H9 (cell line): ENCODE measurements around the gene MAD1L1. TPM values are rescaled to one million over a fixed set of nuclear protein-coding genes. Genes with fewer than 3 reads are reported as not detected.

Source experiments
- DNase-seq: peaks from one replicate; pipeline ENCODE4 v3.0.0-alpha.2; 2017
- H2AFZ ChIP-seq: one replicate; pipeline ENCODE4 v1.6.1; 2013; ENCODE audit warnings: mild to moderate bottlenecking, low read length, control low read depth, moderate library complexity
- H2AK5ac ChIP-seq: 2 replicates; pipeline ENCODE4 v1.6.1; 2013; ENCODE audit warnings: low read length, control low read depth, mixed read lengths; ENCODE audit not compliant: insufficient read length
- H2BK120ac ChIP-seq: one replicate; pipeline ENCODE4 v1.6.1; 2013; ENCODE audit warnings: low read depth, mild to moderate bottlenecking, low read length, control low read depth, inconsistent platforms; ENCODE audit not compliant: poor library complexity, severe bottlenecking
- H2BK12ac ChIP-seq: 2 replicates; pipeline ENCODE4 v1.6.1; 2013; ENCODE audit warnings: low read length, control low read depth, mixed read lengths, low read depth; ENCODE audit not compliant: insufficient read length
- H2BK15ac ChIP-seq: 2 replicates; pipeline ENCODE4 v1.6.1; 2013; ENCODE audit warnings: low read depth, low read length, control low read depth
- H2BK20ac ChIP-seq: one replicate; pipeline ENCODE4 v1.6.1; 2013; ENCODE audit warnings: low read depth, mild to moderate bottlenecking, low read length, control low read depth, inconsistent platforms; ENCODE audit not compliant: poor library complexity, severe bottlenecking
- H2BK5ac ChIP-seq: 2 replicates; pipeline ENCODE4 v1.6.1; 2013; ENCODE audit warnings: low read length, control low read depth, mixed read lengths; ENCODE audit not compliant: insufficient read length
- H3K14ac ChIP-seq: 2 replicates; pipeline ENCODE4 v1.6.1; 2013; ENCODE audit warnings: low read length, control low read depth; ENCODE audit not compliant: insufficient read depth
- H3K18ac ChIP-seq: 2 replicates; pipeline ENCODE4 v1.6.1; 2013; ENCODE audit warnings: low read depth, mild to moderate bottlenecking, mixed read lengths, low read length, control low read depth; ENCODE audit not compliant: insufficient read length
- H3K23ac ChIP-seq: 2 replicates; pipeline ENCODE4 v1.6.1; 2013; ENCODE audit warnings: low read length, control low read depth, mixed read lengths, low read depth; ENCODE audit not compliant: insufficient read length
- H3K23me2 ChIP-seq: 2 replicates; pipeline ENCODE4 v1.6.1; 2013; ENCODE audit warnings: low read depth, mild to moderate bottlenecking, mixed read lengths, low read length, control low read depth; ENCODE audit not compliant: insufficient read length, poor library complexity, severe bottlenecking
- H3K27ac ChIP-seq: 2 replicates; pipeline ENCODE4 v1.5.1; 2013; ENCODE audit warnings: low read length, control low read depth, mixed read lengths, low read depth; ENCODE audit not compliant: insufficient read length
- H3K27me3 ChIP-seq: 2 replicates; pipeline ENCODE4 v1.6.1; 2013; ENCODE audit warnings: low read length, control low read depth, inconsistent platforms; ENCODE audit not compliant: insufficient read depth
- H3K4ac ChIP-seq: 2 replicates; pipeline ENCODE4 v1.6.1; 2013; ENCODE audit warnings: low read depth, mild to moderate bottlenecking, control low read depth, inconsistent platforms, low read length, moderate library complexity
- H3K4me1 ChIP-seq: 2 replicates; pipeline ENCODE4 v1.6.1; 2013; ENCODE audit warnings: low read length, control low read depth, inconsistent platforms; ENCODE audit not compliant: insufficient read depth
- H3K4me2 ChIP-seq: 2 replicates; pipeline ENCODE4 v1.6.1; 2013; ENCODE audit warnings: low read length, control low read depth, mixed read lengths; ENCODE audit not compliant: insufficient read length, insufficient read depth
- H3K56ac ChIP-seq: 2 replicates; pipeline ENCODE4 v1.6.1; 2013; ENCODE audit warnings: low read depth, mild to moderate bottlenecking, mixed read lengths, low read length, control low read depth; ENCODE audit not compliant: insufficient read length
- H3K79me1 ChIP-seq: 2 replicates; pipeline ENCODE4 v1.6.1; 2013; ENCODE audit warnings: low read depth, mild to moderate bottlenecking, moderate library complexity, low read length, control low read depth, inconsistent platforms; ENCODE audit not compliant: insufficient read depth, poor library complexity, severe bottlenecking
- H3K79me2 ChIP-seq: 2 replicates; pipeline ENCODE4 v1.6.1; 2013; ENCODE audit warnings: low read length, control low read depth, inconsistent platforms; ENCODE audit not compliant: insufficient read depth
- H3K9ac ChIP-seq: 2 replicates; pipeline ENCODE4 v1.6.1; 2013; ENCODE audit warnings: low read length, control low read depth, mixed read lengths; ENCODE audit not compliant: insufficient read length; ENCODE audit errors: extremely low read depth
- H3K9me3 ChIP-seq: one replicate; pipeline ENCODE4 v1.6.1; 2013; ENCODE audit warnings: low read depth, low read length, inconsistent platforms; ENCODE audit not compliant: control insufficient read depth
- H3T11ph ChIP-seq: one replicate; pipeline ENCODE4 v1.6.1; 2013; ENCODE audit warnings: mild to moderate bottlenecking, low read length, control low read depth, inconsistent platforms
- H4K20me1 ChIP-seq: one replicate; pipeline ENCODE4 v1.6.1; 2013; ENCODE audit not compliant: control insufficient read depth, insufficient read length, insufficient read depth
- H4K5ac ChIP-seq: 2 replicates; pipeline ENCODE4 v1.6.1; 2013; ENCODE audit warnings: low read depth, mild to moderate bottlenecking, mixed read lengths, low read length, control low read depth; ENCODE audit not compliant: insufficient read length
- H4K8ac ChIP-seq: replicated peaks from 2 replicates; pipeline ENCODE4 v1.6.1; 2013; ENCODE audit warnings: low read length, control low read depth, mixed read lengths, low read depth; ENCODE audit not compliant: insufficient read length
- H4K91ac ChIP-seq: 2 replicates; pipeline ENCODE4 v1.6.1; 2013; ENCODE audit warnings: low read depth, mild to moderate bottlenecking, moderate library complexity, mixed read lengths, low read length, control low read depth; ENCODE audit not compliant: insufficient read length
- H3K27ac Mint-ChIP-seq, 3 experiments: 2 replicates in 2 of 3; 3 replicates in 1 of 3; pipeline ENCODE4 v1.8.0; 2020 to 2021; ENCODE audit warnings: mixed read lengths in 3 of 3, mild to moderate bottlenecking in 1 of 3, moderate library complexity in 1 of 3
- H3K27me3 Mint-ChIP-seq: 2 replicates; pipeline ENCODE4 v1.8.0; 2021; ENCODE audit warnings: low read depth, mild to moderate bottlenecking, moderate library complexity, mixed read lengths
- H3K36me3 Mint-ChIP-seq, 3 experiments: 2 replicates in 2 of 3; 3 replicates in 1 of 3; pipeline ENCODE4 v1.8.0; 2020 to 2021; ENCODE audit warnings: low read depth in 3 of 3, mixed read lengths in 3 of 3; ENCODE audit not compliant: insufficient read depth in 1 of 3
- H3K4me1 Mint-ChIP-seq, 2 experiments: 2 replicates each; pipeline ENCODE4 v1.8.0; 2020; ENCODE audit warnings: mixed read lengths in 2 of 2
- H3K4me3 Mint-ChIP-seq, 2 experiments: 2 replicates in 1 of 2; 3 replicates in 1 of 2; pipeline ENCODE4 v1.8.0; 2020 to 2021; ENCODE audit warnings: mild to moderate bottlenecking in 2 of 2, mixed read lengths in 2 of 2, moderate library complexity in 1 of 2
- H3K9me3 Mint-ChIP-seq, 2 experiments: 2 replicates in 1 of 2; 3 replicates in 1 of 2; pipeline ENCODE4 v1.8.0; 2020; ENCODE audit warnings: mild to moderate bottlenecking in 2 of 2, mixed read lengths in 2 of 2, moderate library complexity in 1 of 2
- CTCF ChIP-seq: fragments of 200-600 bp; sonication (generic); conservative IDR thresholded peaks from 3 replicates; pipeline ENCODE4 v1.8.0; 2021; ENCODE audit warnings: antibody characterized with exemption, mild to moderate bottlenecking
- WGBS: extraction: QIAGEN DNeasy Blood & Tissue Kit; methylation state at CpG from one replicate; pipeline ENCODE4 v1.1.7; 2013; ENCODE audit warnings: missing lambda C conversion rate, low lambda C conversion rate, mixed read lengths; ENCODE audit not compliant: insufficient read length; ENCODE audit errors: extremely low coverage; 5-methylcytosine and 5-hydroxymethylcytosine counted together
- total RNA-seq: library from RNA; stranded (reverse); gene quantifications from 2 replicates; pipeline ENCODE4 v1.2.1, GENCODE V29; 2021

Gene MAD1L1
- total RNA-seq, 1 experiment from 2014 or later: 39.0 TPM

DNA sequence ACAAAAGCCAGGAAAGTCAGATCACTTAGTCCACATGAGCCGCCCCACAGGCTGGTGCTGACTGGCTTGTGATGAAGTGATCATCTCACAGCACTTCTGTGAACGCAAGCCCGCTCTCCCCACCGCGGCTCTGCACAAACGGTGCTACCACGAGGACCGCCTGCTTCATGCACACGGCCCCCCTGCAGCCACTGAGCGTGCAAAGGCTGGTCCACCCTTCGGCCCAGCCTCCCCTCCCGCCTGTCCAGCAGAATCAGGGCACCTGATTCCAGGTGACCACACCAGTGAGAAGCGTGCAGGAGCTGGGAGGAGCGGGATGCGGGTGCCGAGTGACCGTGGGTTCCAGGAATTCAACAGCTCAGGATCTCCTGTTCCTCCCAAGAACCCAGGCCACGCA, 32.2 kb downstream of the MAD1L1 start:
- Histone ChIP-seq H3K56ac (no peak overlapping the region), H3K14ac (no peak overlapping the region), H2BK20ac (no peak overlapping the region), H2BK120ac (no peak overlapping the region), H3K23ac (no peak overlapping the region), H3T11ph (no peak overlapping the region), H4K5ac (no peak overlapping the region), H3K79me2 (no peaks in the 10 kb centered on the region; the same call in 1 of the 2 replicates), H3K79me1 (no peaks in the 10 kb centered on the region), H4K8ac (no peak overlapping the region), H3K18ac (no peak overlapping the region), H3K27me3 (no peaks in the 10 kb centered on the region; the same call in 1 of the 2 replicates), H4K91ac (no peak overlapping the region), H3K4ac (no peak overlapping the region), H2BK15ac (no peak overlapping the region), H3K4me2 (no peak overlapping the region), H2BK12ac (no peak overlapping the region), H3K9ac (no peak overlapping the region), H3K23me2 (no peaks in the 10 kb centered on the region), H4K20me1 (no peaks in the 10 kb centered on the region), H2AFZ (no peak overlapping the region), H2BK5ac (no peak overlapping the region), H2AK5ac (no peak overlapping the region), H3K27ac (no peak overlapping the region), H3K9me3 (no peaks in the 10 kb centered on the region), H3K4me1 (no peaks in the 10 kb centered on the region)
- H3K36me3 Mint-ChIP-seq: peaks cover 35 to 43% (median 35%) of the 10 kb centered on the region in 3 experiments
- H3K4me1 Mint-ChIP-seq: no peaks in the 10 kb centered on the region
- H3K9me3 Mint-ChIP-seq: peaks cover 3 to 7% of the 10 kb centered on the region in 2 experiments; a peak in 4 of 5 replicates
- H3K27me3 Mint-ChIP-seq: no peaks in the 10 kb centered on the region
- no peak for TF ChIP-seq CTCF
- no CpG with 5 or more reads among the region's 18 CpGs for WGBS
- peak; percentile 19 for DNase-seq
- H3K4me3 Mint-ChIP-seq: no peak overlapping the region
- peak overlapping the region in 2 of 3 experiments; percentile 20 to 95; a peak in 3 of 7 replicates for H3K27ac Mint-ChIP-seq
